ENCODE measurements around the gene ZMIZ1. TPM values are rescaled to one million over a fixed set of nuclear protein-coding genes. Genes with fewer than 3 reads are reported as not detected.

ZMIZ1 gene
- polyA plus RNA-seq, 3 donors: 3.3 to 64.6 (median 8.9) TPM

DNA sequence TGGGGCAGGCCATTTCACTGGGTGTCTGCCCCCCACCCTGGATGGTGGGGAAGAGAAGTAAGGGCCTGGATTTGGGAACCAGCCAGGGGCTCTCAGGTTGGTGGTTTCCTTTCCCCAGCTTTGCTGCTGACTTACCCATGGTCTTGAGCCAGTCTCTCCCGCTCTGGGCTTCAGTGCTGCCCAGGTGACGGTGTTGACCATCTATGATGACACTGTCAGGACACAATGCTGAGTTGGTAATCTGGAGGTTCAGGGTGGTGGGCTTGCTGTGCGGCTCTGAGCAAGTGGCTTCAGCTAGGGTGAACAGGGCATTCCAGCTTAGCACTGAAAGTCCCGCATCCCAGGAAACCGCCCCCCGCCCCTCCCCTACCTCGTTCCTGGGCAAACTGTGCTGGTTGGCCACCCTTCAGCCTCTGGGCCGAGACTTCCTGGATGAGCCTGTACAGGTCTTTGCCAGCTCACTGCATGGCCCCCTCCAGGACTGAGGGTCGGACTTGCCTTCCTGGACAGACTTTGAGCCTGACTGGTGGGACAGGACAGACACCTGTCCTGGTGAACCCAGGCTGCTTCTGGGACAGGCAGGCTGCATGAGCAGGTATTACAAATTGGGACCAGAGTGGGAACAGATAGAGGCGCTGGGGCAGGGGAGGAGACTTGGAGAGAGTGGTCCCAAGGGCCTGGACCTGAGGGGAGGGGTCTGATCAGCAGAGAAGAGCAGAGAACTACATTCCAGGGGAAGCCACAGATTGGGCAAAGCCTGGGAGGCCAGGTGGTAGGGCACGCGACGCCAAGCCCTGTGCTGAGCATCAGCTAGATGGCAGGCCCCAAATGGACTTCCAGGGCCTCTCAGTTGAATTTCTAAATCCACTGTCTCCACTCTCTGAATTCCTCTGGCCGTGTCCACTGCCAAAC is 19.9 kb upstream of the ZMIZ1 start:
- Mint-ChIP-seq H3K27me3 (ENCODE audit: low read depth in 3 of 3) (peaks cover 0 to 16% (median 6%) of the 10 kb centered on the region in 3 donors), H3K27ac (peak overlapping the region; percentile 36 to 87 (median 78)), H3K4me1 (peaks cover 37% of the 10 kb centered on the region), H3K36me3 (no peaks in the 10 kb centered on the region), H3K4me3 (peak overlapping the region in 1 of 2 donors; percentile 73), H3K9me3 (peaks cover 0 to 6% (median 0%) of the 10 kb centered on the region in 7 donors)
- Histone ChIP-seq H2AFZ (ENCODE audit: insufficient read depth, low read depth, low read length, poor library complexity, severe bottlenecking) (peak overlapping the region; percentile 91), H3K4me3 (replicated peaks in 1 of 3; ENCODE audit: low read depth in 2 of 3, low read length in 3 of 3) (peak overlapping the region; percentile 10 to 73 (median 24)), H3K4me1 (ENCODE audit: control insufficient read depth in 1 of 2, insufficient read depth in 2 of 2, low read length in 2 of 2) (peaks cover 32% of the 10 kb centered on the region in 2 donors), H3K27me3 (ENCODE audit: control insufficient read depth in 2 of 2, insufficient read depth in 2 of 2, low read length in 2 of 2) (no peaks in the 10 kb centered on the region), H3K4me2 (replicated peaks; ENCODE audit: extremely low read depth, low read length, poor library complexity, severe bottlenecking) (peak overlapping the region; percentile 79), H4K20me1 (ENCODE audit: insufficient read depth, low read length) (no peaks in the 10 kb centered on the region), H3K27ac (ENCODE audit: low read depth in 1 of 2, low read length in 2 of 2) (peak overlapping the region; percentile 83 to 88), H3K36me3 (replicated peaks in 1 of 2; ENCODE audit: control insufficient read depth in 1 of 2, insufficient read depth in 2 of 2, low read length in 2 of 2) (no peaks in the 10 kb centered on the region), H3K79me2 (ENCODE audit: insufficient read depth, low read length) (no peaks in the 10 kb centered on the region), H3K9ac (ENCODE audit: insufficient read depth, low read length, poor library complexity, severe bottlenecking) (peak overlapping the region; percentile 73), H3K9me3 (replicated peaks in 1 of 2; ENCODE audit: control insufficient read depth in 1 of 2, insufficient read depth in 1 of 2, low read length in 2 of 2) (no peaks in the 10 kb centered on the region)
- intact Hi-C loops (cut with micrococcal nuclease): loop anchor here in 1 of 2 donors (5.0 kb wide), 1 partner anchor 42 kb away; no protein-coding TSS in a partner anchor
- no peak for DNase-seq
- 90% methylated on average over 10 of the region's 14 CpGs for WGBS (ENCODE audit: insufficient coverage)
- no peak for TF ChIP-seq CTCF (IDR thresholded peaks at IDR 0.05)

- no peaks in the 10 kb centered on the region for H3K79me2 ChIP-seq (ENCODE audit: insufficient read depth, low read length)
- intact Hi-C loops (cut with micrococcal nuclease): loop anchor here in 1 of 2 donors (5.0 kb wide), 1 partner anchor 43 kb away; no protein-coding TSS in a partner anchor
- H3K27me3 Mint-ChIP-seq (ENCODE audit: low read depth in 3 of 3): peaks cover 0 to 16% (median 6%) of the 10 kb centered on the region in 3 donors
- TF ChIP-seq CTCF (IDR thresholded peaks at IDR 0.05): no peak
- H4K20me1 ChIP-seq (ENCODE audit: insufficient read depth, low read length): no peaks in the 10 kb centered on the region
- WGBS (ENCODE audit: insufficient coverage): 78% methylated on average over 8 of the region's 15 CpGs
- peaks cover 37% of the 10 kb centered on the region for H3K4me1 Mint-ChIP-seq
- H2AFZ ChIP-seq (ENCODE audit: insufficient read depth, low read depth, low read length, poor library complexity, severe bottlenecking): no peak overlapping the region
- H3K9me3 Mint-ChIP-seq: peaks cover 0 to 6% (median 0%) of the 10 kb centered on the region in 7 donors
- no peaks in the 10 kb centered on the region for H3K36me3 ChIP-seq (replicated peaks in 1 of 2; ENCODE audit: control insufficient read depth in 1 of 2, insufficient read depth in 2 of 2, low read length in 2 of 2)
- H3K4me2 ChIP-seq (replicated peaks; ENCODE audit: extremely low read depth, low read length, poor library complexity, severe bottlenecking): no peak overlapping the region
- H3K9me3 ChIP-seq (replicated peaks in 1 of 2; ENCODE audit: control insufficient read depth in 1 of 2, insufficient read depth in 1 of 2, low read length in 2 of 2): no peaks in the 10 kb centered on the region
- H3K27ac Mint-ChIP-seq: no peak overlapping the region
- H3K4me3 Mint-ChIP-seq: no peak overlapping the region
- no peak overlapping the region for H3K4me3 ChIP-seq (replicated peaks in 1 of 3; ENCODE audit: low read depth in 2 of 3, low read length in 3 of 3)
- peaks cover 32% of the 10 kb centered on the region in 2 donors for H3K4me1 ChIP-seq (ENCODE audit: control insufficient read depth in 1 of 2, insufficient read depth in 2 of 2, low read length in 2 of 2)
- no peak overlapping the region for H3K9ac ChIP-seq (ENCODE audit: insufficient read depth, low read length, poor library complexity, severe bottlenecking)
- H3K27me3 ChIP-seq (ENCODE audit: control insufficient read depth in 2 of 2, insufficient read depth in 2 of 2, low read length in 2 of 2): no peaks in the 10 kb centered on the region
- no peak for DNase-seq
- H3K36me3 Mint-ChIP-seq: no peaks in the 10 kb centered on the region
- no peak overlapping the region for H3K27ac ChIP-seq (ENCODE audit: low read depth in 1 of 2, low read length in 2 of 2)
These were observed 18.6 kb upstream of the ZMIZ1 start for GRCh38 chr10:79049931-79050895.
